HEK293T (cell line): Measurements from ENCODE around the gene ARL2BP.

Source experiments
- ARNT ChIP-seq: fragments of 450-650 bp; IDR thresholded peaks from 2 replicates; pipeline ENCODE4 v1.6.1; 2017; ENCODE audit warnings: mild to moderate bottlenecking
- BHLHE40 ChIP-seq: fragments of 450-650 bp; IDR thresholded peaks from 2 replicates; pipeline ENCODE4 v1.6.1; 2016; ENCODE audit warnings: mild to moderate bottlenecking, moderate library complexity, borderline replicate concordance
- CTBP1 ChIP-seq: fragments of 450-650 bp; IDR thresholded peaks from 2 replicates; pipeline ENCODE4 v1.6.1; 2016; ENCODE audit warnings: borderline replicate concordance
- ELF4 ChIP-seq: fragments of 450-650 bp; IDR thresholded peaks from 2 replicates; pipeline ENCODE4 v1.6.1; 2017; ENCODE audit warnings: antibody characterized with exemption
- FOXA1 ChIP-seq: fragments of 450-650 bp; IDR thresholded peaks from 2 replicates; pipeline ENCODE4 v1.6.1; 2016; ENCODE audit warnings: mild to moderate bottlenecking
- FOXK2 ChIP-seq: fragments of 450-650 bp; IDR thresholded peaks from 2 replicates; pipeline ENCODE4 v1.6.1; 2016; ENCODE audit warnings: mild to moderate bottlenecking
- FOXM1 ChIP-seq: fragments of 450-650 bp; IDR thresholded peaks from 2 replicates; pipeline ENCODE4 v1.6.1; 2017; ENCODE audit warnings: mild to moderate bottlenecking, borderline replicate concordance
- HDGF ChIP-seq: fragments of 450-650 bp; IDR thresholded peaks from 2 replicates; pipeline ENCODE4 v1.6.1; 2017; ENCODE audit warnings: antibody characterized with exemption, borderline replicate concordance
- L3MBTL2 ChIP-seq: fragments of 450-650 bp; conservative IDR thresholded peaks from 2 replicates; pipeline ENCODE4 v1.6.1; 2016; ENCODE audit warnings: mild to moderate bottlenecking
- NFRKB ChIP-seq: fragments of 450-650 bp; IDR thresholded peaks from 2 replicates; pipeline ENCODE4 v1.6.1; 2016; ENCODE audit warnings: mild to moderate bottlenecking, moderate library complexity
- SP1 ChIP-seq: fragments of 450-650 bp; IDR thresholded peaks from 2 replicates; pipeline ENCODE4 v1.6.1; 2017

DNA sequence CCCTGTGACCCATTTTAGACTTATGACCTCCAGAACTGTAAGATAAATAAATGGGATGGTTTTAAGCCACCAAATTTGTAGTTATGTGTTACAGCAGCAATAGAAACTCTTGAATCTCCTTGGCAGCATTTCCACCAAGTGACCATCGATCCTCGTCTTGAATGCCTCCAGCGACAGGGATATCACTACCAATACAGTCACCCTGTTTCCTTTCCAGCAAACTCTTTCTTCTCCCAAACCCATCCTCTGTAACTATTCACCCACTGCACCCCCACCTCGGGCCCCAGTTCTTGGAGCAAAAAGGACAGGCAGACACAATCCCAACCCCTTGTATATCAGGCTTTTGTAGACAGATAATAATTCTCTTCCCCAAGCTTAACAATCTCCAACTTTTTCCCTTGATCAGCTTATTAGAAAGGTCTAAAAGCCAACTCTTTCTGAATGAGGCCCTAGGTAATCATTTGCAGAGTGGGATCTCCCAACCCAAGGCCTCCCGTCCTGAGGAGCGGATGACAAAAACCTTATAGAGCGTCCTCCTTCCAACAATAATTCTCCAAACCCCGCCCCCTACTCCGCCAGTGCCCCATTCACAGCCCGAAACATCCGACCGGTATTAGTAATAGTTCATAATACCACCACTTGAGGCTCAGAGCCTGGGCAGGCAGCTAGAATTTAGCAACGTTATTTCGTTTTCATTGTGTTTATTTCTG lies 54.1 kb downstream of the ARL2BP start:
- TF ChIP-seq FOXK2 (no peak), ELF4 (no peak), SP1 (no peak), NFRKB (no peak), BHLHE40 (no peak), L3MBTL2 (no peak), ARNT (no peak), FOXM1 (no peak), HDGF (no peak), CTBP1 (no peak), FOXA1 (no peak)
